ENCODE data around the gene ST6GALNAC6. TPM values are rescaled to one million over a fixed set of nuclear protein-coding genes. Genes with fewer than 3 reads are reported as not detected.
A peak's percentile ranks its signal among the peaks of the same experiment; 100 is the strongest.

Gene ST6GALNAC6, protein sequence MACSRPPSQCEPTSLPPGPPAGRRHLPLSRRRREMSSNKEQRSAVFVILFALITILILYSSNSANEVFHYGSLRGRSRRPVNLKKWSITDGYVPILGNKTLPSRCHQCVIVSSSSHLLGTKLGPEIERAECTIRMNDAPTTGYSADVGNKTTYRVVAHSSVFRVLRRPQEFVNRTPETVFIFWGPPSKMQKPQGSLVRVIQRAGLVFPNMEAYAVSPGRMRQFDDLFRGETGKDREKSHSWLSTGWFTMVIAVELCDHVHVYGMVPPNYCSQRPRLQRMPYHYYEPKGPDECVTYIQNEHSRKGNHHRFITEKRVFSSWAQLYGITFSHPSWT
- polyA plus RNA-seq: 100 to 1,000 TPM in 2 of 3 donors, 10 to 100 TPM in 1; 41.1 to 142 (median 141) TPM

DNA sequence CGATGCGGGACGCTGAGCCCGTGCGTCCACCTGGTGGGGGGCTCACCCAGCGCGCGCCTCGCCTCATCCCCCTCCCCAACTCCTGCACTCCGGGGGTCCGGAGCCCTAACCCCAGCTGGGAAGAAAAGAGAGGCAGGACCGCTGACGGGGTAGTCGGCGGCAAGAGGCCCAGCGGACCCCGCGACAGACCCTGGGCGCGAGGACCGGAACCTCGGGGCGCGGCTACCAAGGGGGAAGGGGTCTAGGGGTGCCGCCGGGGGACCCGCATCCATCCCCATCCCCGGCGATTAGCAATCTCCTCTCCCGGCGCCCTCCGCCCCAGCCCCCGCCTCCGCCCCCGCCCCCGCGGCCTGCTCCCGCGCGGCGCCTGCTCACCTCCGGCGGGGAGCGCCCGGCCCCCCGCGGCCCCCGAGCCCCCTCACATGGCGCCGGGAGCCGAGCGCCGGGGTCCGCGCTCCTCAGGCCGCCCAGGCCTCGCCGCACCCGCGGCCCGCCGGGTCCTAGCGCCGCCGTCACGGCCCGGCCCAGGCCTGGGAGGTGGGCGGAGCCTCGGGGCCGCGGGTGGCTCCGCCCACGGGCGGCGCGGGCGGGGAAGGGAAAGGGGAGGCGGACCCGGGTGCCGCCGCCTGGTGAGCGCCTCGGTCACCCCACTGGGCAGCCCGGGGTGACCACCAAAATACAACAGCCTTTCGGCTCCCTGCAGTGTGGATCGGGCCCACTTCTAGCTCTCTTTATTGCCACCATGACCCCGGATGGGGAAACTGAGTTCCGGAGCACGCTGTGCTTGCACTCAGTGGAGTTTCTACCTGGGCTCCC is at the start of gene ST6GALNAC6:
TSS of gene ST6GALNAC6 (minus strand) at position 476 of the 816 bp plus-strand sequence. CDS start 1,622 bp downstream, outside the sequence.
- WGBS, 3 donors: 1% methylated on average over 40 to 85 of the region's 89 CpGs
- H3K27ac ChIP-seq (ENCODE audit: low read depth, low read length): peak within 1 kb of the TSS; percentile 92

- no peak overlapping the region for H3K27ac ChIP-seq (ENCODE audit: low read depth, low read length)
- WGBS, 3 donors: 81 to 89% (median 84%) methylated on average over 17 of the region's 17 CpGs
Measured at GRCh38 chr9:127947841-127948710, 48.7 kb upstream of the ST6GALNAC6 start.

GRCh38 chr9:127946728-127947127 is 47.3 kb upstream of the ST6GALNAC6 start:
- WGBS, 3 donors: 56 to 78% (median 60%) methylated on average over 3 of the region's 3 CpGs
- no peak overlapping the region for H3K27ac ChIP-seq (ENCODE audit: low read depth, low read length)

DNA sequence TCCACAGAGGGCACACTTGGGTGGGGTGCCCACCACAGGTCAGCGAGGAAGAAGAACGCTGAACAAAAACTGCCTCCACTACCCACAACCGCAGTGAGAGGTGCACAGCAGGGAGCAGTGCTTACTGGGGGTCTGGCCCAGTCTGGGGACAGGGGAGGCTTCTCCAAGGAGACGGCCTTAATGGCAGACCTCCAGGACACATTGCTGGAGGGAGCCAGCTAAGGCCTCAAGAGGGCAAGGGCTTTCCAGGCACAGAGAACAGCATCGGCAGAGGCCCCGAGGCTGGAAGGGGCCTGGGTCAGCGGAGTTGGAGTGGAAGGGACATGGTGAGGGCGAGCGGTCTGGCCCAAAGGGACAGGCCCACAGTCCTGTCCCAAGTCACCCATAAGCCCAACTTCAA is 46.5 kb upstream of the ST6GALNAC6 start:
- H3K27ac ChIP-seq (ENCODE audit: low read depth, low read length): no peak overlapping the region
- WGBS, 3 donors: 82 to 93% (median 87%) methylated on average over 9 of the region's 9 CpGs

GRCh38 chr9:127945338-127945737 is 45.9 kb upstream of the ST6GALNAC6 start:
- 92 to 94% (median 93%) methylated on average over 24 of the region's 24 CpGs for WGBS, 3 donors

DNA sequence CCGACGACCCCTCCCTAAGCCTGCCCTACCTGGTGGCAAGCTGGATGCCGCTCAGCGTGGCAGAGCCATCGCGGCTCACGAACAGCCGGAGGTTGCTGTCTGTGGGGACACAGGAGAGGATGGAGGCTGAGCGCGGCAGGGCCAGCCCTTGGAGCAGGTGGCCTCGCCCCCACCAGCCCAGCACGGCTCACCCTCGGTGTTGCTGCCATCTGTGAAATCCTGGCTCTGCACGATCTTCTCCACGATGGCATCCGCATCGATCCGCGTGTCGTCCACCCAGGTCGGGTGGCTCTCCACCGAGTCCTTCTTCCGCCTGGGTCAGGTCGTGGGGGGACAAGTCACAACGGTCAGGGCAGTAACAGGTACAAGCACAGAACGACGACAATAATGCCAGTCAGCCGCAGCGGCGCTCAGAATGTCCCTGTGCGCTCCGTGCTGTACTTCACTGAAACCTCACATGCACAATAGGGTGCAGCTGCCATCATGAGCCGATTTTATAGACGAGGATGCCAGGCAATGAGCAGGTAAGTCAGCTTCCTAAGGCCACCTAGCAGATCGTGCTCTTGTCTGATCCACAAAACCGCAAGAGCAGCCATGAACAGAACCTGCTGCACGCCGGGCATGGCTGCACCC is 45.3 kb upstream of the ST6GALNAC6 start:
- 93 to 95% (median 93%) methylated on average over 38 of the region's 38 CpGs for WGBS, 3 donors
- H3K27ac ChIP-seq (ENCODE audit: low read depth, low read length): no peak overlapping the region

More at GRCh38 chr9:127945338-127945737, 45.9 kb upstream of the ST6GALNAC6 start:
- H3K27ac ChIP-seq (ENCODE audit: low read depth, low read length): no peak overlapping the region

DNA sequence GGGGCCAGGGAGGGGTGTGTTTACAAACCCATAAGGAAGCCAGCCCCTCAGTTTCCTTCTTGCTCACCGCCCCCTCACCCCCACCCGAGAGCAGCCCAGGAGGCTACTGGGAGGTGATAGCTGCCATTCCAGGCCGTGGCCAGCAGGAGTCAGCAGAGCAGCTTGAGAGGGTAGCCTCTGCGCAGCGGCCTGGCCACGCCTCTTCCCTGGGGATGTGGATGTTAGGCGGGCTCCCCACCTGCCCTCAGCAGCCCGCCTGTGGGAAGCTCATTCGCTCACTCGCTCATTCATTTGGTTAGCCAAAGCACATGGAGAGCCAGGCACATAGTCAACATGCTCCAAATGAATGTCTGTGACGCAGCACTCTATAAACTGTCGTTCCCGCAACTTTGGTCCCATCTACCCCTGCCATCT is 44.3 kb upstream of the ST6GALNAC6 start:
- 25 to 45% (median 32%) methylated on average over 13 of the region's 13 CpGs for WGBS, 3 donors
- no peak overlapping the region for H3K27ac ChIP-seq (ENCODE audit: low read depth, low read length)

DNA sequence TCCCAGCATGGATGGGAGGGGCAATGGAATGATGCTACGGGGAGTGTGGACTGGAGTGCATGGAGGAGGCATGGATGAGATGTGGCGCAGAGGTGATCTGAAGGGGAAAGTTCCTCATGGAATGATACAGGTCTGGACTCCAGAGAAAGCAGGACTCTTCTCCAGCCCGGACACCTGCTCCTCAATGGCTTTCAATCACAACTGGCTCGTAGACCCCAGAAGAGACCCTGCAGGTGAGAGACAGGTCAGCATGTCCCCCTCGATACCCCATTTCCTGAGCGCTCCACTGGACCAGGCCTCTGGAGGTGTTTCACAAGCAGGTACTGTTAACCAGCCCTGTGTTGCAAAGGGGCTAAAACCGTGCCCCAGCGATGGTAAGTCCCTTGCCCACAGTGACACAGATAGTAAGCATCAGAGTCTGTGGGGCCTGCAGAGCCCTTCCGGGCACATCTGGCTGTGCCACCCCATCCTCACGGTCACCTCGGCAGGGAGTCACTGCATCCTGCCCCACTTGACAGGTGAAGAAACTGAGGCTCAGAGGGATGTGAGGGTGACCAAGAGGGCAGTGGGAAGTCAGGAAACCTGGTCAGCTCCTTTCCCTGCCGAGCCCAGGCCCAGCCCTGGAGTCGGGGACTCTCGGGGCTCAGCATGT is 43.7 kb upstream of the ST6GALNAC6 start:
- no peak overlapping the region for H3K27ac ChIP-seq (ENCODE audit: low read depth, low read length)
- WGBS, 3 donors: 69 to 85% (median 72%) methylated on average over 14 of the region's 14 CpGs

GRCh38 chr9:127942216-127943010 is 43.0 kb upstream of the ST6GALNAC6 start:
- 55 to 66% (median 64%) methylated on average over 18 of the region's 18 CpGs for WGBS, 3 donors
- H3K27ac ChIP-seq (ENCODE audit: low read depth, low read length): no peak overlapping the region

- 66 to 73% (median 71%) methylated on average over 3 of the region's 3 CpGs for WGBS, 3 donors
- no peak overlapping the region for H3K27ac ChIP-seq (ENCODE audit: low read depth, low read length)
Measured at GRCh38 chr9:127941961-127942215, 42.5 kb upstream of the ST6GALNAC6 start.

- 73 to 80% (median 74%) methylated on average over 18 of the region's 18 CpGs for WGBS, 3 donors
Measured at GRCh38 chr9:127941062-127941960, 41.9 kb upstream of the ST6GALNAC6 start.

DNA sequence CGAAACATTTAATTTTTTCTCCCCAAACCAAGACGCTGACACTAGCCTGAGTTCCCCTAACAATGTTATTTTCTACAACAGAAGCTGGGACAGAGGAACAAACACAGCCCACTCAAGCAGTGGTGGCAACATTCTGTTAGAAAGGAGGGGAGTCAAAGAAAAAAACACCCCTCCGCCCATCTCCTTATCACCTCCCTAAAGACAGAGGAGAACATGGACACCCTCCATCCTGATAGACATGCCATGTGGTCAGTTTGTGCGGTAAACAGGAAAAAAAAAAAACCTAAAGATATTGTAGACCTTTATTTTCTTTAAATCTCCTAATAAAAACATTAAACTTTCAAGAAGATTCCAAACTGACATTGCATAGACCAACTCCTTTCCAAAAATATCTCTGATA is 41.2 kb upstream of the ST6GALNAC6 start:
- H3K27ac ChIP-seq (ENCODE audit: low read depth, low read length): no peak overlapping the region
- 87 to 91% (median 89%) methylated on average over 4 of the region's 4 CpGs for WGBS, 3 donors

More at GRCh38 chr9:127941062-127941960, 41.9 kb upstream of the ST6GALNAC6 start:
- no peak overlapping the region for H3K27ac ChIP-seq (ENCODE audit: low read depth, low read length)

- H3K27ac ChIP-seq (ENCODE audit: low read depth, low read length): no peak overlapping the region
- WGBS, 3 donors: 41 to 49% (median 48%) methylated on average over 25 of the region's 25 CpGs
Measured at GRCh38 chr9:127938298-127938690, 38.9 kb upstream of the ST6GALNAC6 start.

- no peak within 1 kb of the TSS for H3K27ac ChIP-seq (ENCODE audit: low read depth, low read length)
- 5 to 6% (median 6%) methylated on average over 56 to 60 of the region's 60 CpGs for WGBS, 3 donors
Measured at GRCh38 chr9:127937388-127938297, 38.2 kb upstream of the ST6GALNAC6 start, which contains the start of gene DPM2. Gene DPM2 (minus strand): TSS chr9:127937854. CDS start chr9:127937820, 34 bp downstream.

DNA sequence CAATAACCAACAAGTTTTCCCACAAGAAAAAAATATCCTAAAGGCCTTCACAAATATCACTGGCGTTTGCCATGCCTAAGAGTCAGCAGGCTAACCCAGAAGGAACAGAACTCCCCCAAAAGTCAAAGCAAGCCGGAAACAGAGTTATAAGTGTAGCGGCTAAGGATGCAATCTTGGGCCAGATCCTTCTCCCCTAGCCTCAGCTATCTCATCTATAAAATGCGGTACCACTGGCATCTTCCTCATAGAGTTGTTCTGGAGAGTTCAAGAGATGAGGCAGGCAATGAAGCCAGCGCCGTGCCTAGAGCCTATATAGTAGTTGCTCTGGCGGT is 37.6 kb upstream of the ST6GALNAC6 start:
- WGBS, 3 donors: 4 to 14% (median 8%) methylated on average over 7 of the region's 7 CpGs
- no peak overlapping the region for H3K27ac ChIP-seq (ENCODE audit: low read depth, low read length)
